Neural progenitor cell (in vitro differentiated cells): ENCODE measurements around the gene TM9SF4.

Experiments used
- EZH2phosphoT487 ChIP-seq: fragments of 200-600 bp; sonication (generic); IDR thresholded peaks from 2 replicates; pipeline ENCODE4 v1.6.1; 2017; ENCODE audit warnings: antibody characterized with exemption
- TF ChIP-seq, protein P1 (sequence below): fragments of 200-600 bp; sonication (generic); IDR thresholded peaks from 2 replicates; pipeline ENCODE4 v1.5.1; 2017; ENCODE audit warnings: antibody characterized with exemption, mild to moderate bottlenecking

DNA sequence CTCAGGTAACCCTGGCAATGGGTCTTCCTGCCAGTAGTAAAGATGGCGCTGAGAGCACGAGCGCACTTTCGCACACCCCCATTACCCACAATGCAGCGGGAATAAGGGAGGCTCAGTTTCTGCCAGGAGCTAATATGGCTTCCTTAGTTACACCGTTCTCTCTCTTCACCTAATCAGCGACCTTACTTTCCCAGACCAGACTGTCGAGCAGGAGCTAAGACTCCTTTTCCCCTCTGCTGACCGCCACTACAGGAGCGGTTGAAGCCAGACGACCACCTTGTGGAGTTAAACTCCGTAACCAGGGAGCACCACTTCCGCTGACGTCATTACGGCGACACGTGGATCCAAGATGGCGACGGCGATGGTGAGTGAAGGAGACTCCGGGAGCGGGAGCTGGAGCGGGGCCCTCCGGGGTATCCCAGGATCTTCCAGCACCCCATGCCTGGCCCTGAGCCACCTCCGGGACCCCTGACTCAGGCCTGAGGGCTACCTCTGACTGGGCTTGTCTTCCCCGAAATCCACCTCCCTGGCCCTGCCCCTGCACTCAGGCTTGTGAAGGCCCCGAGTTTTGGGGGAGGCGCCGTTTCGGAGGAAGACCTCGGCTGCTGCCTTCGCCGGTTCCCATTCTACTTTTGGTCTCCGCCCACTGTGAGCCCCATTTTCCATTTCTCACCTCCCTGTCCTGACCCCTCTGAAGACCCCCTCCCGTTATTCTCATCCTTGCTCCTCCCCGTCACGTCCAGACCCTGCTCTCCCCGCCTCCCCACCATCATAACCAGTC, at the start of gene TM9SF4:
- TF ChIP-seq, protein P1, sequence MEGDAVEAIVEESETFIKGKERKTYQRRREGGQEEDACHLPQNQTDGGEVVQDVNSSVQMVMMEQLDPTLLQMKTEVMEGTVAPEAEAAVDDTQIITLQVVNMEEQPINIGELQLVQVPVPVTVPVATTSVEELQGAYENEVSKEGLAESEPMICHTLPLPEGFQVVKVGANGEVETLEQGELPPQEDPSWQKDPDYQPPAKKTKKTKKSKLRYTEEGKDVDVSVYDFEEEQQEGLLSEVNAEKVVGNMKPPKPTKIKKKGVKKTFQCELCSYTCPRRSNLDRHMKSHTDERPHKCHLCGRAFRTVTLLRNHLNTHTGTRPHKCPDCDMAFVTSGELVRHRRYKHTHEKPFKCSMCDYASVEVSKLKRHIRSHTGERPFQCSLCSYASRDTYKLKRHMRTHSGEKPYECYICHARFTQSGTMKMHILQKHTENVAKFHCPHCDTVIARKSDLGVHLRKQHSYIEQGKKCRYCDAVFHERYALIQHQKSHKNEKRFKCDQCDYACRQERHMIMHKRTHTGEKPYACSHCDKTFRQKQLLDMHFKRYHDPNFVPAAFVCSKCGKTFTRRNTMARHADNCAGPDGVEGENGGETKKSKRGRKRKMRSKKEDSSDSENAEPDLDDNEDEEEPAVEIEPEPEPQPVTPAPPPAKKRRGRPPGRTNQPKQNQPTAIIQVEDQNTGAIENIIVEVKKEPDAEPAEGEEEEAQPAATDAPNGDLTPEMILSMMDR, result no peak
- TF ChIP-seq EZH2phosphoT487, result no peak
